Tibial nerve (tissue), 4 donors: Measurements from ENCODE around the gene CYFIP2. TPM values are rescaled to one million over a fixed set of nuclear protein-coding genes. Genes with fewer than 3 reads are reported as not detected.

Source experiments
- DNase-seq, 2 donors: peaks; one replicate each; pipeline ENCODE4 v3.0.0-alpha.2; 2019; ENCODE audit warnings: low spot score in 2 of 2
- H3K27ac ChIP-seq, 4 donors: fragments of 200-600 bp; sonication (generic) in 3 of 4; one replicate each; pipeline ENCODE4 v1.5.1; 2017 to 2019; ENCODE audit warnings: mild to moderate bottlenecking in 1 of 4
- H3K27me3 ChIP-seq, 2 donors: fragments of 200-600 bp; sonication (generic) in 1 of 2; one replicate each; pipeline versions ENCODE4 v1.5.1 to v1.6.0; 2017 to 2019
- H3K36me3 ChIP-seq, 3 donors: fragments of 200-600 bp; sonication (generic); one replicate each; pipeline ENCODE4 v1.5.1; 2018 to 2019
- H3K4me1 ChIP-seq, 4 donors: fragments of 200-600 bp; sonication (generic) in 3 of 4; one replicate each; pipeline ENCODE4 v1.5.1; 2017 to 2019
- H3K4me3 ChIP-seq, 4 donors: fragments of 200-600 bp; sonication (generic) in 3 of 4; one replicate each; pipeline ENCODE4 v1.5.1; 2017 to 2019; ENCODE audit warnings: mild to moderate bottlenecking in 1 of 4, moderate library complexity in 1 of 4
- H3K9me3 ChIP-seq, 4 donors: fragments of 200-600 bp; sonication (generic) in 3 of 4; one replicate each; pipeline ENCODE4 v1.5.1; 2017 to 2019
- CTCF ChIP-seq, 5 experiments: fragments of 200-600 bp in 3 of 5; fragments of 450-650 bp in 2 of 5; sonication (generic) in 3 of 5; IDR thresholded peaks; one replicate each; pipeline ENCODE4 v1.5.1; 2016 to 2019; ENCODE audit warnings: antibody characterized with exemption in 5 of 5, mild to moderate bottlenecking in 3 of 5, moderate library complexity in 2 of 5
- EP300 ChIP-seq, 2 donors: sonication (generic); formaldehyde crosslinking; IDR thresholded peaks; one replicate each; pipeline ENCODE4 v1.6.1; 2017; ENCODE audit warnings: antibody characterized with exemption in 2 of 2, mild to moderate bottlenecking in 1 of 2
- POLR2A ChIP-seq, 2 donors: fragments of 450-650 bp; IDR thresholded peaks; one replicate each; pipeline ENCODE4 v1.6.1; 2017; ENCODE audit warnings: antibody characterized with exemption in 2 of 2, mild to moderate bottlenecking in 2 of 2, moderate library complexity in 2 of 2
- WGBS, 2 donors: methylation state at CpG; one replicate each; pipeline ENCODE4 v1.1.5; 2018; 5-methylcytosine and 5-hydroxymethylcytosine counted together
- total RNA-seq, 4 donors: library from RNA; depleted of rRNA; stranded (reverse); fragments of >200 nt; gene quantifications; one replicate each; pipeline ENCODE4 v1.1.0, GENCODE V29; 2016

The CYFIP2 gene
- total RNA-seq, 4 donors from 2014 or later = 14.4 to 27.3 (median 18.0) TPM

GRCh38 chr5:157381746-157382145 is 115.8 kb downstream of the CYFIP2 start:
- TF ChIP-seq CTCF (IDR thresholded peaks at IDR 0.05) (no peak), EP300 (IDR thresholded peaks at IDR 0.05) (no peak), POLR2A (IDR thresholded peaks at IDR 0.05) (no peak)
- H3K4me1 ChIP-seq = peaks cover 0 to 14% (median 0%) of the 10 kb centered on the region in 4 donors
- no peaks in the 10 kb centered on the region for H3K27me3 ChIP-seq
- H3K27ac ChIP-seq = no peak overlapping the region
- peaks cover 0 to 6% (median 0%) of the 10 kb centered on the region in 3 donors for H3K36me3 ChIP-seq
- DNase-seq = no peak
- H3K9me3 ChIP-seq = no peaks in the 10 kb centered on the region
- H3K4me3 ChIP-seq = no peak overlapping the region
- WGBS, 2 donors = 78 to 100% methylated on average over 4 of the region's 4 CpGs

GRCh38 chr5:157382996-157383800 is 117.3 kb downstream of the CYFIP2 start:
- TF ChIP-seq POLR2A (IDR thresholded peaks at IDR 0.05) (no peak), EP300 (IDR thresholded peaks at IDR 0.05) (no peak), CTCF (IDR thresholded peaks at IDR 0.05) (no peak)
- Histone ChIP-seq H3K4me3 (no peak overlapping the region), H3K4me1 (peaks cover 0 to 25% (median 0%) of the 10 kb centered on the region in 4 donors), H3K9me3 (no peaks in the 10 kb centered on the region), H3K27me3 (no peaks in the 10 kb centered on the region), H3K27ac (no peak overlapping the region), H3K36me3 (peaks cover 0 to 6% (median 0%) of the 10 kb centered on the region in 3 donors)
- DNase-seq = no peak
- 78 to 85% methylated on average over 11 of the region's 11 CpGs for WGBS, 2 donors

- H3K4me1 ChIP-seq = peaks cover 0 to 25% (median 0%) of the 10 kb centered on the region in 4 donors
- DNase-seq = peak; percentile 28 to 65
- no peak for TF ChIP-seq POLR2A (IDR thresholded peaks at IDR 0.05)
- peak in 1 of 2 donors; percentile 25 for TF ChIP-seq EP300 (IDR thresholded peaks at IDR 0.05)
- TF ChIP-seq CTCF (IDR thresholded peaks at IDR 0.05) = no peak
- H3K27ac ChIP-seq = peak overlapping the region in 2 of 4 donors; percentile 61 to 67
- WGBS, 2 donors = 25 to 39% methylated on average over 4 of the region's 4 CpGs
- no peak overlapping the region for H3K4me3 ChIP-seq
- peaks cover 0 to 20% (median 0%) of the 10 kb centered on the region in 3 donors for H3K36me3 ChIP-seq
- no peaks in the 10 kb centered on the region for H3K27me3 ChIP-seq
- no peaks in the 10 kb centered on the region for H3K9me3 ChIP-seq
Measured at GRCh38 chr5:157384971-157385709, 119.2 kb downstream of the CYFIP2 start.

GRCh38 chr5:157387041-157387563 is 121.2 kb downstream of the CYFIP2 start:
- no peak for DNase-seq
- no peaks in the 10 kb centered on the region for H3K9me3 ChIP-seq
- H3K4me1 ChIP-seq = peaks cover 0 to 25% (median 0%) of the 10 kb centered on the region in 4 donors
- H3K27ac ChIP-seq = peak overlapping the region in 3 of 4 donors; percentile 24 to 70 (median 61)
- H3K4me3 ChIP-seq = no peak overlapping the region
- WGBS, 2 donors = 68 to 72% methylated on average over 1 of the region's 1 CpG
- TF ChIP-seq EP300 (IDR thresholded peaks at IDR 0.05) (no peak), CTCF (IDR thresholded peaks at IDR 0.05) (no peak), POLR2A (IDR thresholded peaks at IDR 0.05) (no peak)
- no peaks in the 10 kb centered on the region for H3K27me3 ChIP-seq
- peaks cover 0 to 34% (median 4%) of the 10 kb centered on the region in 3 donors for H3K36me3 ChIP-seq
